Left ventricle myocardium inferior (tissue), 1 donor: ENCODE measurements around the gene DNMT1. TPM values are rescaled to one million over a fixed set of nuclear protein-coding genes. Genes with fewer than 3 reads are reported as not detected.
A peak's percentile ranks its signal among the peaks of the same experiment; 100 is the strongest.

ENCODE experiments used
- DNase-seq: peaks from one replicate; pipeline ENCODE4 v3.0.0-alpha.2; 2020
- H3K27ac ChIP-seq: fragments of 200-600 bp; replicated peaks from 2 replicates; pipeline ENCODE4 v1.8.0; 2021
- H3K27me3 ChIP-seq: fragments of 200-600 bp; 2 replicates; pipeline ENCODE4 v1.8.0; 2021; ENCODE audit warnings: low read depth
- H3K36me3 ChIP-seq: fragments of 200-600 bp; 2 replicates; pipeline ENCODE4 v1.8.0; 2021
- H3K4me1 ChIP-seq: fragments of 200-600 bp; 2 replicates; pipeline ENCODE4 v1.8.0; 2021
- H3K4me3 ChIP-seq: fragments of 200-600 bp; 2 replicates; pipeline ENCODE4 v1.8.0; 2021; ENCODE audit warnings: mild to moderate bottlenecking, moderate library complexity
- H3K9me3 ChIP-seq: fragments of 200-600 bp; replicated peaks from 2 replicates; pipeline ENCODE4 v1.8.0; 2021
- CTCF ChIP-seq: fragments of 200-600 bp; IDR thresholded peaks from 2 replicates; pipeline ENCODE4 v1.8.0; 2021; ENCODE audit warnings: antibody characterized with exemption, mild to moderate bottlenecking, borderline replicate concordance
- intact Hi-C: fragments of 100-400 bp; cut with micrococcal nuclease; formaldehyde crosslinking; loops from one replicate; pipeline ENCODE4 v1.11.0; 2022
- total RNA-seq: library from RNA; stranded (reverse); fragmentation: NEBNext Ultra II Directional; extraction: Animal tissue kit (Norgen Biotek cat#: 25700); gene quantifications from one replicate; pipeline ENCODE4 v1.2.1, GENCODE V29; 2021
- donor health status: DM: no; HTN: yes; CAD: no; lungs with severe emphysema.

Gene DNMT1
- total RNA-seq, 1 donor from 2014 or later, result 23.9 TPM

DNA sequence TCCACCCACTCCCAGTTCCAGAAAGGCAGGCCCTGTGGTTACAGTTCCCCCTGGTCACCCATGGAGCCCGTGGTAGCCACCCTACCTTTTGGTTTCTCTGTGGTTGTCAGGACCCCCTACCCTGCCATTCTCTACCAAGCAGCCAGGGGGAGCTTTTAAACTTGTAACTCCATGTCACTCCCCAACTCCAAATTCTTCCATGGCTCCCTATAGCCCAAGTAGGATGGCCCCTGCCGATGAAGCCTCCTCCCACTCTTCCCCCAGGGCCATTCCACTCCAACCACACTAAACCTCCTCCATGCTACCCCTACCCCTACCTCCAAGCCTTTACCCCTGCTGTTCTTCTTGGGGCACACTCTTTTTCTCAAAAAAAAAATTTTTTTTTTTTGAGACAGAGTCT is 34.2 kb upstream of the DNMT1 start:
- intact Hi-C loops, result no loop called here
- H3K4me1 ChIP-seq, result peaks cover 66% of the 10 kb centered on the region
- peak overlapping the region; percentile 95 for H3K27ac ChIP-seq
- H3K9me3 ChIP-seq, result no peaks in the 10 kb centered on the region
- DNase-seq, result no peak
- H3K27me3 ChIP-seq, result peaks cover 16% of the 10 kb centered on the region
- TF ChIP-seq CTCF, result peak; percentile 68
- peaks cover 7% of the 10 kb centered on the region for H3K36me3 ChIP-seq
- peak overlapping the region; percentile 93 for H3K4me3 ChIP-seq

DNA sequence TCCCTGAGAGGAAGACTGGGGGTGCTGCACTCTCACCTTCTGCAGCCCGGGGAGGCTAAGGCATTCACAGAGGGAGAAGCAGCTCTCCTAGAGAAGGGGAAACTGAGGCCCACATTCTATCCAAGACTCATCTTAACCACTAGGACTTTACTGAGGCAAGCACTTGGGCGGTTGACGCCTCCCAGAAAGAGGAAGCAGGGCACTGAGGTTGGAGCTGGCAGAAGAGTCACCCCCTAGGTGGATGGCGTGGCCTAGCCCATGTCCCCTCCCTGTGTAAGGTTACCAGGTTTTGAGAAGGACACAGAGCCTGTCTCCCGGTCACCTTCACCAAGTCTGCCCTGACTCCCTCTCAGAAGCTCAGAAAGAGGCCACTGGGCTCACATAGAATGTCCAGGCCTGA is 33.6 kb upstream of the DNMT1 start:
- H3K4me3 ChIP-seq, result peak overlapping the region; percentile 93
- DNase-seq, result no peak
- intact Hi-C loops, result no loop called here
- H3K9me3 ChIP-seq, result no peaks in the 10 kb centered on the region
- peak overlapping the region; percentile 95 for H3K27ac ChIP-seq
- no peak for TF ChIP-seq CTCF
- peaks cover 16% of the 10 kb centered on the region for H3K27me3 ChIP-seq
- H3K4me1 ChIP-seq, result peaks cover 66% of the 10 kb centered on the region
- H3K36me3 ChIP-seq, result peaks cover 11% of the 10 kb centered on the region

- no peaks in the 10 kb centered on the region for H3K9me3 ChIP-seq
- H3K27me3 ChIP-seq, result peaks cover 16% of the 10 kb centered on the region
- peak overlapping the region; percentile 95 for H3K27ac ChIP-seq
- TF ChIP-seq CTCF, result no peak
- H3K4me3 ChIP-seq, result peak overlapping the region; percentile 26
- DNase-seq, result peak; percentile 56
- intact Hi-C loops, result no loop called here
- H3K36me3 ChIP-seq, result peaks cover 11% of the 10 kb centered on the region
- peaks cover 66% of the 10 kb centered on the region for H3K4me1 ChIP-seq
Measured at GRCh38 chr19:10227026-10227971, 32.5 kb upstream of the DNMT1 start.

DNA sequence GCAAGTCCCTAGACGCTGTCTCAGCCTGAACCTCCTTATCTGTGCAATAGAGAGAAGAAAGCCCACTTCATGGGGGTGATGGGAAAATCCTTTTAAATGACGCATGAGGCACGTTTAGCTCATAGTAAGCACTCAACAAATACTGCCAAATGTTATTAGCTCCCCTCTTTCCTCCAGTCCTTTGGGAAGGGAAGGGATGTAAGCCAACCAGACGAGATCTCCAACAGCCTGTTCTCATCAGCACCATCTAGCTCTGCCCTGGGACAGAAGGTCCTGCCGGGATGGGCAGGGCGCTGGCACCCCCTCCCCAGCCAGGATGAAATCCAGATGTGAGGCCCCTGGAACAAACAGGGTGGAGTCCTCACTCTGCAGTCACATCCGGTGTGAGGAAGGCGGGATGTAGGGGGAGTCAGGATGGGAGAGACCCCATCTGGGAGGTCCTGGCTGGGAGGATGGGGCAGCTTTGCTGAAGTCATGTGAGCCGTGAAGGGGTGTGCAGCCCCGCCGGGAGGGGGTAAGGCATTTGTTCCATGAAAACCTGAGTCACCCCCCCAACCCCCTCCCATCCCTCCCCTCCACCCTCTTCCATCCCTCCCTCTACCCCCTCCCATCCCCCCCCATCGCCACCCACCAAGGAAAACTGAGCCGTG is 31.7 kb upstream of the DNMT1 start:
- DNase-seq, result peak; percentile 83
- Histone ChIP-seq H3K4me1 (peaks cover 62% of the 10 kb centered on the region), H3K27me3 (peaks cover 16% of the 10 kb centered on the region), H3K4me3 (peak overlapping the region; percentile 26), H3K9me3 (no peaks in the 10 kb centered on the region), H3K36me3 (peaks cover 11% of the 10 kb centered on the region), H3K27ac (peak overlapping the region; percentile 95)
- intact Hi-C loops, result no loop called here
- TF ChIP-seq CTCF, result no peak

- Histone ChIP-seq H3K36me3 (peaks cover 11% of the 10 kb centered on the region), H3K9me3 (no peaks in the 10 kb centered on the region), H3K27ac (peak overlapping the region; percentile 95), H3K4me3 (peak overlapping the region; percentile 19), H3K27me3 (peaks cover 13% of the 10 kb centered on the region), H3K4me1 (peaks cover 57% of the 10 kb centered on the region)
- intact Hi-C loops, result no loop called here
- TF ChIP-seq CTCF, result no peak
- peak; percentile 34 for DNase-seq
Measured at GRCh38 chr19:10226021-10226375, 31.2 kb upstream of the DNMT1 start.
